Hippocampal formation (tissue), 2 donors: ENCODE results near the gene LBH.

ENCODE experiments used
- DNase-seq, 2 donors: peaks; one replicate each; lab custom pipeline; 2025; lab: John Stamatoyannopoulos, UW

The LBH gene

GRCh38 chr2:30306522-30306921 lies 75.2 kb downstream of the LBH start:
- DNase-seq: no peak

DNA sequence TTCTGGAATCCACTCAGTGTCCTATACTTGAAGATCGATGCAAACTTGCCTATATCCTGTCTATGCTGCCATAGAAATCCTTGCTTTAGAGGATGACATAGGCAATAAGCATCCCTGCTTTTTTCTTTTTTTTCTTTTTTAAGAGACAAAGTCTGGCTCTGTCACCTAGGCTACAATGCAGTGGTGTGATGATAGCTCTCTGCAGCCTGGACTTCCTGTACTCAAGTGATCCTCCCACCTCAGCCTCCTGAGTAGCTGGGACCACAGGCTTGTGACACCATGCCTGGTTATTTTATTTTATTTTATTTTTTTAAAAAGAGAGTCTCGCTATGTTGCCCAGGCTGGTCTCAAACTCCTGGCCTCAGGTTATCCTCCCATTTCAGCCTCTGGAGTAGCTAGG lies 76.9 kb downstream of the LBH start:
- DNase-seq: no peak
